Measurements from ENCODE around the gene LHX3. TPM values are rescaled to one million over a fixed set of nuclear protein-coding genes. Genes with fewer than 3 reads are reported as not detected.

The LHX3 gene
- total RNA-seq, 1 donor from 2014 or later = not detected

DNA sequence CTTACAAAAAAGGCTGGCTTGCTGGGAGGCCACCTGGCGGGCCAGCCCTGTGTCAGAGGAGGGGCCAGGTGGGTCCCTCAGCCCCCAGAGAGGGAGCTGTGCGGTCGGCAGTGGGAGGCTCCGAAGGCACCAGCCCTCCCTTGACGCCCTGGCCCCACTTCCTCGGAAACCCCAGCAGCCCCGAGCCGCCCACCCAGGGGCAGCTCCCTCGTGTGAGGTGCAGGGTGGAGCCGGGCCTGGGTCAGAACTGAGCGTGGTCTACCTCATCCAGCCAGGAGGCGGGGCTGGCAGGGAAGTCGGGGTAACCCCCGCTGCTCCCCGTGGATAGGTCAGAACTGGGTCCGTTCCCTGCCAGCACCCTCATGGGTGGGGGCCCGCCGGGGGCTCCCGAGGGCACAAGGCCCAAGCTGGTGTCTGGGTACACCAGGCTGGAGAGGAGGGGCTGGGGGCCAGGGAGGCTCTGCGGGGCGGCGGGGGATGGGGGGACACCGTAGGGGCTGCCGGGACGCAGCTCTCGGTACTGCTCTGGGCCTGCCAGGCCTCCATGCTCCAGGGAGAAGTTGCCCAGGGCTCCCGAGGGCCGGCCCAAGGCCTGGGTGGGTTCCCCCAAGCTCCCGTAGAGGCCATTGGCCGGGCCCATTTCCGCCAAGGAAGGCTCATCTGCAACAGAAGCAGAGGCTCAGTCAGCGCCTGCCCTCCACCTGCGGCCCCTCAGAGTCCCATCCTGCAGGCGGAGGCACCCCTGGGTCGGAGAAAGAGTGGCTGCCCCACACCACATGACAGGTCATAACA lies 7.6 kb downstream of the LHX3 start:
- no peak for DNase-seq (ENCODE audit: low spot score)
- intact Hi-C loops (cut with micrococcal nuclease) = no loop called here
- no peaks in the 10 kb centered on the region for H3K36me3 Mint-ChIP-seq (ENCODE audit: low read depth)
- no peak overlapping the region for H3K4me3 Mint-ChIP-seq (ENCODE audit: low read depth)
- H3K27ac Mint-ChIP-seq = no peak overlapping the region
- H3K9me3 Mint-ChIP-seq = no peaks in the 10 kb centered on the region
- peaks cover 50% of the 10 kb centered on the region for H3K27me3 Mint-ChIP-seq (ENCODE audit: low read depth)
- H3K4me1 Mint-ChIP-seq (ENCODE audit: low read depth) = peaks cover 2% of the 10 kb centered on the region

GRCh38 chr9:136196404-136197083 lies 8.4 kb downstream of the LHX3 start:
- Mint-ChIP-seq H3K36me3 (ENCODE audit: low read depth) (no peaks in the 10 kb centered on the region), H3K27ac (no peak overlapping the region), H3K9me3 (no peaks in the 10 kb centered on the region), H3K27me3 (ENCODE audit: low read depth) (peaks cover 52% of the 10 kb centered on the region), H3K4me3 (ENCODE audit: low read depth) (no peak overlapping the region), H3K4me1 (ENCODE audit: low read depth) (peaks cover 2% of the 10 kb centered on the region)
- intact Hi-C loops (cut with micrococcal nuclease) = no loop called here
- no peak for DNase-seq (ENCODE audit: low spot score)

DNA sequence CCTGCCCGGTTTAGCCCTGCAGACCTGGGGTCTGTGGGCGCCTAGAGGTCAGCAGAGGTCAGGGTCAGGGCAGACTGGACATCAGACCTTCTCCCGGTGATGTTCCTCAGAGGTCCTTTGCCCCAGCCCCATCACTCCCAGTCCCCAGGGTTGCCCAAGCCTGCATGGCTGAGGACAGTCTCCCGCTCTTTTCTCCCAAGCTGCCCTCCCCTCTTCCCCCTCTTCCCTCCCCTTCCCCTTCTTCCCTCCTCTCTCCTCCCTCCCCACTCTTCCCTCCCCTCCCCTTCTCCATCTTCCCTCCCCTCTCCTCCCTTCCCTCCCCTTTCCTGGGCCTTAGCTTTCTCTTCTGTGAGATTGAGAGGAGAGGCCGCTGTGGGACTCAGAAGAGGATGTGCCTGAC lies 10.4 kb downstream of the LHX3 start:
- DNase-seq (ENCODE audit: low spot score) = no peak
- Mint-ChIP-seq H3K27me3 (ENCODE audit: low read depth) (peaks cover 53% of the 10 kb centered on the region), H3K27ac (no peak overlapping the region), H3K4me3 (ENCODE audit: low read depth) (no peak overlapping the region), H3K9me3 (no peaks in the 10 kb centered on the region), H3K4me1 (ENCODE audit: low read depth) (peaks cover 2% of the 10 kb centered on the region), H3K36me3 (ENCODE audit: low read depth) (no peaks in the 10 kb centered on the region)
- intact Hi-C loops (cut with micrococcal nuclease) = no loop called here

- Mint-ChIP-seq H3K36me3 (ENCODE audit: low read depth) (no peaks in the 10 kb centered on the region), H3K27me3 (ENCODE audit: low read depth) (peaks cover 50% of the 10 kb centered on the region), H3K27ac (no peak overlapping the region), H3K9me3 (no peaks in the 10 kb centered on the region), H3K4me1 (ENCODE audit: low read depth) (peaks cover 2% of the 10 kb centered on the region), H3K4me3 (ENCODE audit: low read depth) (no peak overlapping the region)
- intact Hi-C loops (cut with micrococcal nuclease) = no loop called here
- no peak for DNase-seq (ENCODE audit: low spot score)
Measured at GRCh38 chr9:136193891-136194279, 11.0 kb downstream of the LHX3 start.

DNA sequence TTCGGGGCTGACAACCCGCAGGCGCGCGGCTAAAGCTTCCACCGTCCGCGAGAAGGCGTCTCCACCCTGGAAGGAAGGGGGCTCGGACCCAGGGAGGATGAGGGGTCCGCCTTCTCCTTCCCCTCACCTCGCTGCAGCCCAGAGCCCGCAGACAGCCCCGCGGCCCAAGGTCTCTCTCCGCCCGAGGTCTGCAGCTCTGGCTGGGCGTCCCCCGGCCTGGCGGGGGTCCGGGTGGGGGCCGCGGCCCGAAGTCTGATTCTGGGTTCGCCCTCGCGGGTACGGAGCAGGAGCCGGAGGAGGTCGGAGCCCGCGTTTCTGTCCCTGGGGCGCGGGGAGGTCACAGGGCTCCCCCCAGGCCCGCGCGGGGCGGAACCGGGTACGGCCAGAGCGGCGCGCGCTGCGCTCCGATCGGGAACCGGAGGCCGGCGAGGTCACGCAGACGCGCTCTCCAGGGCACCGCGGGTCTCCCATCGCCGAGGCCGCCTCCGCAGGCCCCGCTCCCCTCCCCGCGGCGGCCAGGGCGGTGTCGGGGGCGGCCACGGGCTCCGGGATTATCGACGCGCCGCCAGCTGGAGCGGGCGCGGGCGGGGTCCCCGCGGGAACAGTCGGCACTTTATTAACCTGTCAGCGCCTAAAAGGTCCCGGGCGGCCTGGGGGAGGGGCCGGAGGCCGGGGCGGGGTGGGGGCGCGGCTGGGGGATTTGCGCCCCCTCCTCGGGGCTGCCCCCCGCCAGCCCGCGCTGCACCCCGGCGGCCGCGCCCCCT lies 11.6 kb downstream of the LHX3 start:
- intact Hi-C loops (cut with micrococcal nuclease) = no loop called here
- H3K36me3 Mint-ChIP-seq (ENCODE audit: low read depth) = no peaks in the 10 kb centered on the region
- H3K27ac Mint-ChIP-seq = no peak overlapping the region
- no peak overlapping the region for H3K4me3 Mint-ChIP-seq (ENCODE audit: low read depth)
- no peaks in the 10 kb centered on the region for H3K9me3 Mint-ChIP-seq
- peaks cover 2% of the 10 kb centered on the region for H3K4me1 Mint-ChIP-seq (ENCODE audit: low read depth)
- H3K27me3 Mint-ChIP-seq (ENCODE audit: low read depth) = peaks cover 48% of the 10 kb centered on the region
- DNase-seq (ENCODE audit: low spot score) = no peak

DNA sequence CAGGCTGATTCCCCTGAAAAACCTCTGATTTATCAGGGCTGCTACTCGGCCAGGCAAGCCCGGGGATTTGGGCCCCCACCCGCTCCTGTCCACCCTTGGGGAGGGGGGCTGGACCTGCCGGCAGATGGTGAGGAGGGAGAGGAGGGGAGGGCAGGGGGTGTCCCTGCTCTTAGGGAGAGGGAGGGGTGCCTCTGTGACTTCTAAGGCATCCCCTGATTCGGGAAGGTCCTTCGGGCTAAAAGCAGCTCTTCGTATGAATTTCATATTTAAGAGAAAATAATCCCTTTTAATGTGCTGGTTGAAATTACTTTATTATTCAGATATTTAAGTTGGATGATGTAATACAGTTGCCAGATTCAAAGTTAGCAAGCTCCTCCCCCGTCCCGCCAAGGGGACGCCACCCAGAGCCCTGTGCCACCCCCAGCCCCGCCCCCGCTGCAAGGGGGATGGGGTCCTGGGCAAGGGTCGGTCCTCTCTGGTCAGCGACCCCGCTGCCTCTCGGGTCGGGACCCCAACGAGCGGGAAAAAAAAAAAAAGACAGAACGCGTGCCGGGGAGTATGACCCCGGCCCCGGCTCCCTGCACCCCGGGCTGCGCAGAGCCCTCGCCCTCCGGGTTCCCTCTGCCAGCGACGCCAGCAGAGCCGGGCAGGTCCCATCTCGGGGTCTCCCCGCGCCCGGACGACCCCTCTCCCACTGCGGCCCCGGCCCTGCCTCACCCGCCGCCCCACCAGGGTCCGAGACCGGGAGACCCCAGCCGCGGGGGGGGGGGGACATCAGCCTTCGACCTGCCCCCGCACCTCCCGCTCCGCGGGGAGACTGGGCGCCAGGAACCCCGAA lies 12.4 kb downstream of the LHX3 start:
- Mint-ChIP-seq H3K27me3 (ENCODE audit: low read depth) (peaks cover 40% of the 10 kb centered on the region), H3K4me3 (ENCODE audit: low read depth) (no peak overlapping the region), H3K4me1 (ENCODE audit: low read depth) (peaks cover 2% of the 10 kb centered on the region), H3K36me3 (ENCODE audit: low read depth) (no peaks in the 10 kb centered on the region), H3K27ac (no peak overlapping the region), H3K9me3 (no peaks in the 10 kb centered on the region)
- no peak for DNase-seq (ENCODE audit: low spot score)
- intact Hi-C loops (cut with micrococcal nuclease) = no loop called here

DNA sequence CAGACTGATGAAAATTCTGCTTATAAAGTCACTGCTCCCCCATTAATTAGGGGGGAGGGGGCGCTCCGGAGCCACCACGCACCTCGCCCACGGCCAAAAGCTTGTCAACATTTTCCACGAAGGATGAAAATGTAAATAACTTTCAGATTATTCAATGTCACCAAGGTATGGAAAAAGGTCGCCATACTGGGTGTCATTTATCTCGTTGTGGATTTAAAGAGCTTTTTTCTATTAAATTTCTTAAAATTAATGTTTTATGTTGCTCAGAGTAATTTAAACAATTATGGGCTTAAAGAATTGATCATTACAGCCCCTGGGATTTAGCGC lies 13.0 kb downstream of the LHX3 start:
- Mint-ChIP-seq H3K27me3 (ENCODE audit: low read depth) (peaks cover 39% of the 10 kb centered on the region), H3K4me3 (ENCODE audit: low read depth) (no peak overlapping the region), H3K4me1 (ENCODE audit: low read depth) (peaks cover 2% of the 10 kb centered on the region), H3K9me3 (no peaks in the 10 kb centered on the region), H3K36me3 (ENCODE audit: low read depth) (no peaks in the 10 kb centered on the region), H3K27ac (no peak overlapping the region)
- no peak for DNase-seq (ENCODE audit: low spot score)
- intact Hi-C loops (cut with micrococcal nuclease) = no loop called here

DNA sequence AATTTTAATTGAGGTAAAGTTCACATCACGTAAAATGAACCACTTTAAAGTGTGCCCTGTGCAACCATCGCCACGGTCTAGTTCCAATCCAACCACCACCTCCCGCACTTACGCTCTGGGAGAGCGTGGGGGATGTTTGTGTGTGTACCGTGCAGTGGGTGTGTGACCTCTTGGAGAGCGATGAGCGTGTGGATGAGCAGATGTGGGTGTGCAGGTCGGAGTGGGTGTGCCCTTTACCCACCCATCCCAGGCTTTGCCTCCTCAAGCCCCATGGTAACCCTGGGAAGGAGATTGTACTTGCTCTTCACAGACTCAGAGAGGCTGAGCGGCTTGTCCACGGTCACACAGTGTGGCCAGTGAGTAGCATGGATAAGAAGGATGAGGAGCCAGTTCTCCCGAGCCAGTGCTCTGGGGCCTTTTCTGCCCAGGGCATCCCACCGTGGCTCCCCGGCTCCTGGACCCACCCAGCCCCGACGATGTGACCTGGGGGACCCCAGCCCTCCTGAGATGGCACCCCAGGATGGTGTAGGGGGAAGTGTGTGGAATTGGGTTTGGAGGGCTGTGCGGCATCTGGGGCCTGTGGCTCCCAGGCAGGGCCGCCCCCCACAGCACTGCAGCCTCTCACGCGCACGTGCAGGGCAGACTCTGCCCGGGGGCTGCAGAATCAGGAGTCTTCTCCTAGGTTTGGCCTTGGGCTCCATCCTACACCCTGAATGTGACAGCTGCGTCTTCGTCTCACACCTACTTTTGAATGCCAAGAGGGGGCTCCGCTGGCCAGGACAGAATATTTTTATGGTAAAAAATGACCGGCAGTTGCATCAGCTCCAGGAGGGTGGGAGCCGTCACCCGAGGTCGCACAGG lies 13.6 kb downstream of the LHX3 start:
- intact Hi-C loops (cut with micrococcal nuclease) = no loop called here
- Mint-ChIP-seq H3K4me1 (ENCODE audit: low read depth) (no peaks in the 10 kb centered on the region), H3K36me3 (ENCODE audit: low read depth) (no peaks in the 10 kb centered on the region), H3K4me3 (ENCODE audit: low read depth) (no peak overlapping the region), H3K27ac (no peak overlapping the region), H3K27me3 (ENCODE audit: low read depth) (peaks cover 33% of the 10 kb centered on the region), H3K9me3 (no peaks in the 10 kb centered on the region)
- DNase-seq (ENCODE audit: low spot score) = no peak

DNA sequence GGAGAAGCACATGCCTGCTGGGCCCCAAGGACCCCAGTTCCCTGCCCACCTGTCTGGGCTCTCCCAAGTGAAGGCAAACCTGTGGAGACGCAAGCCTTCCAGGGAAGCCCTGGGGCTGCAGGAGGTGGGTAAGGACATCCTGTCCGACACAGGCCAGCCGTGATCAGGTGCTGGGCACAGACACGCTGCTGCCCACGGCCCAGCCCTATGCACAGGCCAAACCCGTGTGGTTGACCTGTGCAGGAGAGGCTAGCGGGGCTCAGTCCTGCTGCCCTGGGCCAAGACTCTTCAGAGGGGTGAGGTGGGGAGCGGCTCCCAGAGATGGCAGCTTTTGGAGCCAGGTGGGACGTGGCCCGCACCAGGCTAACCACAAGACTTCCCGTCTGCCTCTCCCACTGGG lies 14.3 kb downstream of the LHX3 start:
- Mint-ChIP-seq H3K27ac (no peak overlapping the region), H3K4me3 (ENCODE audit: low read depth) (no peak overlapping the region), H3K4me1 (ENCODE audit: low read depth) (no peaks in the 10 kb centered on the region), H3K36me3 (ENCODE audit: low read depth) (no peaks in the 10 kb centered on the region), H3K9me3 (no peaks in the 10 kb centered on the region), H3K27me3 (ENCODE audit: low read depth) (peaks cover 27% of the 10 kb centered on the region)
- DNase-seq (ENCODE audit: low spot score) = no peak
- intact Hi-C loops (cut with micrococcal nuclease) = no loop called here

DNA sequence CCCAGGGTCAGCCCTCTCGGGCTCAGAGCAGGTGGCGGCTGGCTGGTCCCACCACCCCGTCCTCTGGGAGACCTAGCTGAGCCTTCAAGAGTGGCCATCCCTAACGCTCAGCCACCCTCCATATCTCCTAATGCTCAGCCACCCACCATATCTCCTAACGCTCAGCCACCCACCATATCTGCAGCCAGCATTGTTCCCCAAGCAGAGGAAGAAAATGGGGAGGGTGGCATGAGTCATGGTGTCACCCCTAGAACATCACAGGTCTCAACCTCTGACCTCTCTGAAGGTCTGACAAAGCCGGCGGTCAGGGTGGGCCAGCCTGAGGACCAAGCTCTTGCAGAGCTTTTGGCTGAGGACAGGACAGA lies 14.7 kb downstream of the LHX3 start:
- no peaks in the 10 kb centered on the region for H3K36me3 Mint-ChIP-seq (ENCODE audit: low read depth)
- intact Hi-C loops (cut with micrococcal nuclease) = no loop called here
- H3K27me3 Mint-ChIP-seq (ENCODE audit: low read depth) = peaks cover 26% of the 10 kb centered on the region
- DNase-seq (ENCODE audit: low spot score) = no peak
- H3K4me3 Mint-ChIP-seq (ENCODE audit: low read depth) = no peak overlapping the region
- H3K9me3 Mint-ChIP-seq = no peaks in the 10 kb centered on the region
- H3K4me1 Mint-ChIP-seq (ENCODE audit: low read depth) = no peaks in the 10 kb centered on the region
- H3K27ac Mint-ChIP-seq = no peak overlapping the region

- Mint-ChIP-seq H3K36me3 (ENCODE audit: low read depth) (no peaks in the 10 kb centered on the region), H3K9me3 (no peaks in the 10 kb centered on the region), H3K27ac (no peak overlapping the region), H3K27me3 (ENCODE audit: low read depth) (peaks cover 26% of the 10 kb centered on the region), H3K4me3 (ENCODE audit: low read depth) (no peak overlapping the region), H3K4me1 (ENCODE audit: low read depth) (no peaks in the 10 kb centered on the region)
- DNase-seq (ENCODE audit: low spot score) = no peak
- intact Hi-C loops (cut with micrococcal nuclease) = no loop called here
Measured at GRCh38 chr9:136189394-136190236, 15.3 kb downstream of the LHX3 start.
